ENCODE results near the gene DCLK1.

DNA sequence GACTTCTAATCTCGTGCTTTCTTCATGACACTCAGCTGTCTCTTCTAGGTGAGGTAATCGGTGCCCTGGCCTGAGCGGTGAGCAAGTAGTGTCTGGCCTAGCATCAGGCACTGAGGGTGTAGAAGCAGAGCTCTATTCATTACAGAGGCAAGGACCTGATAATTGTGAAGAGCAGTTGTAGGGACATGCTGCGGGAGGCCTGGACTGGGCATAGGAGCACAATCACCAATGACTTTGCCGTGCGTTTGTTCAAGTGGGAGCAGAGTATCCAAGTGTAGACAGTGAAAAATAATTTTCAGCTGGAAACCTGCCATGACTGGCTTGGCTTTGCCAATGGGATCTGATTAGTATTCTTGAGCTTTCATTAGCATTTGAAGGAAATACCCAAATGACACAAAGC, 32.1 kb upstream of the DCLK1 start:
- TF ChIP-seq CTCF (IDR thresholded peaks at IDR 0.05): no peak
- no peak for TF ChIP-seq EZH2phosphoT487 (IDR thresholded peaks at IDR 0.05)
- no peak for TF ChIP-seq EZH2 (IDR thresholded peaks at IDR 0.05)
